HG03565 (cell line): Measurements from ENCODE around the gene TMEM132D.

Experiments
- ATAC-seq: cut with Tn5 transposase; IDR thresholded peaks from one replicate; pipeline ENCODE4 v1.9.1; 2021; ENCODE audit warnings: mild to moderate bottlenecking, moderate library complexity; ENCODE audit not compliant: unreplicated experiment

The TMEM132D gene

DNA sequence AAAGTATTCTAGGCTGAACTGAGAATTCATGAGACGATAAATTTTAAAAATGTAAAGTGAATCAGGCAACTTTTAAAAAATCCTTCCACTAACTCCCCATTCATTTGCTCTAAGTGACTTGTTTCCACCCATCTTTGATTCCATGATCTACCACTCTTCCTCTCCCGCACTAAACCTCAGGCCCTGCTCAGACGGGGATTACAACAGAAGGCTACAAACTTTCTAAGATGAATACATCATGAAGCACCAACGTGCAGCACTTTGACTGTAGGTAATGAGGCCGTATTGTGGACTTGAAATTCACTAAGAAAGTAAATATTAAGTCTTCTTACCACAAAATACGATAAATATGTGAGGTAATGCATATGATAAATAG is 30.0 kb downstream of the TMEM132D start:
- ATAC-seq = no peak

- ATAC-seq = no peak
Measured at GRCh38 chr12:129873111-129873832, 30.6 kb downstream of the TMEM132D start.

- ATAC-seq = no peak
Measured at GRCh38 chr12:129871991-129872972, 31.5 kb downstream of the TMEM132D start.

GRCh38 chr12:129870796-129871195 is 33.0 kb downstream of the TMEM132D start:
- ATAC-seq = no peak

DNA sequence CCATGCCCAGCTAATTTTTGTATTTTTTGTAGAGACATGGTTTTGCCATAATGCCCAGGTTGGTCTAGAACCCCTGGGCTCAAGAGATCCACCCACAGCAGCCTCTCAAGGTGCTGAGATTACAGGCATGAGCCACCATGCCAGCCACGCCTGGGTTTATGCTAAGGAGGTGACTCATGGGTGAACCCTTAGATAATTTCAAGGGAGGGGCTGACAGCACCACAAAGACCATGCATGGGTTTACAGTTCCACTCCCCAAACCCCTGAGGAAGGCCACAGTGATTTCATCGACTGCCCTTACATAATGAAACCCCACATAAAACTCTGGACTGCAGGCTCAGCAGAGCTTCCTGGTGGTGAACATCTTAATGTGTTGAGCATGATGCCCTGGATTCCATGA is 33.7 kb downstream of the TMEM132D start:
- no peak for ATAC-seq

GRCh38 chr12:129868575-129868974 is 35.2 kb downstream of the TMEM132D start:
- ATAC-seq = no peak

DNA sequence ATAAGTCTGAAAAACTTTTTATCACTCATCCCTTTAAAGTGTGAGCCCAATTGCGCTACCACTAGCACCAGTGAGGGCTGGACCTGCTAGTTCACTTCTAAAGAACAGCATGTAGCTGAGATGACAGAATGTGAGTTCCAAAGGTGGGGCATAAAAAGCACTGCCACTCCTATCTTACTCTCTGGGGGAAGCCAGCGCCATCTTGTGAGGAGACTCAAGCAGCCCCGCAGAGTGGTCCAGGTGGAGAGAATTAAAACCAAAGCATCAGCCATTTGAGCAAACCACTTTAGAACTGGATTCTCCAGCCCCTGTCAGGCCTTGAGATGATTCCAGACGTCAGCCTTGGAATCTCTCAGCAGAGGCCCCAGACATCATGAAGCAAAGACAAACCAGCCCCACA is 39.9 kb downstream of the TMEM132D start:
- no peak for ATAC-seq

- no peak for ATAC-seq
Measured at GRCh38 chr12:129862561-129863175, 41.2 kb downstream of the TMEM132D start.

- ATAC-seq = no peak
Measured at GRCh38 chr12:129861951-129862350, 41.9 kb downstream of the TMEM132D start.

- ATAC-seq = no peak
Measured at GRCh38 chr12:129854591-129854990, 49.2 kb downstream of the TMEM132D start.

DNA sequence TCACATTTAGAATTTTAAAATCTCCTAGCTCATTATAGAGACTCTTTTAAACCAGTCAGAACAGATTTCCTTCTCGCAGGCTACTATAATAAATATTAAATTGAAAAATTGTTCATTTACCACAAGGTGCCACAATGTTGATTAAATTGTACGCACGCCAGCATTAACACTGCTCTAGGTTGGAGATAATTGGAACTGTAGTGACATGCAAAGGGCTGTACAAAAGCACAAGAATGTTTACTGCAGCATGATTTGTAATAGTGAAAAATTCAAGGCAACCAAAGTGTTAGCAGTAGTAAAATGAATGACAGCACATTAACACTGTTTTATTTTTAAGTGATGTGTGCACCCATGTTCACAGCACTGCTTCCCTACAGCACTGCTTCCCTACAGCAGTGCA is 52.5 kb downstream of the TMEM132D start:
- ATAC-seq = no peak

DNA sequence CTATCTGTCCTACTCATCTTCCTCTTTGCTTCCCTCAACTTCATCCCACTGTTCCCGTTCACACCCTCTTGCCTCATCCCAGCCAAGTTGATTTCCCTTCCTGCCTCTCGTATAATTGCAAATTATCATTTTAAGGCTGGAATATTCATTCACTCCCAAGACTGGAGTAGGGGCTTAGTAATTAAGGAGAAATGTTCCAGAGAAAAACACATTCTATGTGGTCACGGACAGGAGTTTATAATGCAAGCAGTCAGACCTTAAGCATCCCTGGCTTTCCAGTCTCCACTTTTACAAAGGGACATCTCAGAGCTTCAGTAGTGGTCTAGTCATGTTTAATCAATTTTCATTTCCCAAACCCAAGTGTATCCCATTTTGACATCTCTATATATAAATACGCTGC is 54.9 kb downstream of the TMEM132D start:
- ATAC-seq = no peak

DNA sequence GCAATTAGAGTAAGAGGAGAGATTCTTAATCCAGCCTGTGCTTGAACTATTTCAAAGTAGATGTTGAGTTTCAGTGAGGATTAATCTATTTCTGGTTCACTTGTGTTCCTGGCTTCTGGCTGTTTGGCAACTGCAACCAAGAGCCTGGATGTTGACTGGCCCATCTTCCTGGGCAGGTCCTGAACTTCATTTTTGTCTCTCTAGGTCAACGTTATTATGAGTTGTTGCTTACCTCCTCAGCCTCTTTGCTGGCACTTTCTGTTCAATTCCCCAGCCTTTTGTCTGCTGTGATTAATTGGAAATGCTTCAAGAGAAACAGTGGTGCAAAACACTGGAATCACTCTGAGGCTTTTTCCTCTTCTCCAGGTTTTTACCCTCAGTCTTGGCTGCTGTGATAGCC is 56.8 kb downstream of the TMEM132D start:
- ATAC-seq = no peak

DNA sequence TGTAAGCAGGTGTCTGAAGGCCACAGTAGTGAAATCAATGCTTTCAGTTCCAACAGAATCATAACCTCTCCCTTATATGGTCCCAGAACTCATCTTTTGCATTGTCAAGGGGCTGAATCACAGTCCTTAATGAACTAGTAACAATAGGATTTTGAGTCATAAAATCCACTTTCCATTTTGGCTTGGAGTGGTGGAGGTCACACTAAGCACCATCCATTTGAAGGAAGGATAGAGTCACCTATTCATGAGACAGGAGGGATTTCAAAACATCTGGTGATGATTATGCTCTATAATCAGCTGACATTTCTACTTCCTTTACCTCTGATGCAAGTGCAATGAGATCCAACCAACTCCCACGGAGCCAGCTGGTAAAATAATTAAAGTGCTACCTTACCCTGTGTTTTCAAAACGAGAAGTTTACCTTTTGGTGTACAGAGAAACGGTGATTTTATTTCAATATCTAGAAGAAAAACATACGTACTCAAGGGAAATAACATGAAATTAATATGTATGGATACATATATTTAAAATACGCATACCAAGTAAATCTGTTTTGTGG is 59.1 kb downstream of the TMEM132D start:
- ATAC-seq = no peak

DNA sequence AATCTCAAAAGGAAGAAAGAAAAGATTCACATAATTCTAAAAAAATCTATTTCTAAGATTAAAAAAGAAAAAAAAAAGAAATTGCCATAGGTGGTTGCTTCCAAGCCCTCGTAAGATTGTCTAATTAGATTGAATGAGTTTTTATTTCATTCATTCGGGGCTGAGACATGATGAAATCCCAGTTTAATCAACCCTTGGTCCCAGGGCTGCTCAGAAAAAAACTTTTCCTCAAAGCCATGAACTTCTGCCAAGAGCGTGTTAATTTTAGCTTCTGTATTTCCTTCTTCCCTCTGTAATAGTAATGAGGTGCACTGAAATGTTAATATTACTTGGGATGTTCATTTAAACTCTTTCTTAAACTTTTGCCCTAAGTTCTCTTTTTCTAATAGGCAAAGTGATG is 62.6 kb downstream of the TMEM132D start:
- ATAC-seq = no peak

DNA sequence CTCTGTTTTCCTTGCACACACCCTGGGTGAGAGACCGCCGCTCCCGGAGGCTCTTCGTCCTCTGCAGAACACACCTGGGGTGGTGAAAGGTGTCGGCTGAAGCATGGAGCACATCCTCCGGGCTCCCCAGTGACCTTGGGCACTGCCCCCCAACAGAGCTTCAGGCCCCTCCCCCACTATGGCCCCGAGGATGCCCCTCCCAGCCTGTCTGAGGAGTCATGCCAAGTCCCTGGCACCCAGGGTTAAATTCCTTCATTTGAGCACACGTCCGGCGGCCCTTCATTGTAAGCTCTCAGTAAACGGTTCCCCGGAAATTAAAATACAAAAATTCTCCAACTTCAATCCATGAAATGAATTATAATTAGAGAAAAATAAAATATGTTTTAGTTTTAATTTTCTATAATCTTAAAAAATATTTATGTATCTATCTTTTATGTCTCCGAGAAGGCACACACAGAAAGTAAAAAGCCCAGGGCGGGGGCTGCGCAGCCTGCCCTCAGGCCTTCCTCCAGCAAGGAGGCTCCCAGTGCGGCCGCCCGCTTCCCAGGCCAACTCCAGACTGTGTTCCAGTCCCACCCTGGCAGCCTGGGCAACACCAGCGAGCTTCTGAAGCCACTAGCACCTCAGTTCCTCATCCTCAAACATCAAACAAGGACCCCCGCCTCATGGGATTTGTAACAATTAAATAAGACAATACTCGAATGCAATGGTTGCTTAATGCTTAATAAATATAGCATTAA is 63.5 kb downstream of the TMEM132D start:
- ATAC-seq = no peak

- ATAC-seq = no peak
Measured at GRCh38 chr12:129839679-129840078, 64.1 kb downstream of the TMEM132D start.

- ATAC-seq = no peak
Measured at GRCh38 chr12:129831294-129831693, 72.5 kb downstream of the TMEM132D start.

- no peak for ATAC-seq
Measured at GRCh38 chr12:129830796-129831195, 73.0 kb downstream of the TMEM132D start.

- ATAC-seq = no peak
Measured at GRCh38 chr12:129827866-129828384, 75.9 kb downstream of the TMEM132D start.
